SKM-1 (cell line): ENCODE data around the gene GREB1L.
"Not testable (repeated sequence)": the region's sequence is repeated elsewhere in the genome, so short reads cannot be mapped to it uniquely, and the experiment has no call there.

Source experiments
- DNase-seq: peaks from one replicate; lab custom pipeline; 2025; ENCODE audit not compliant: unreplicated experiment; lab: John Stamatoyannopoulos, UW

The GREB1L gene

GRCh38 chr18:21242141-21242779 lies at the start of gene GREB1L:
GREB1L (plus strand) TSS chr18:21242232; CDS start chr18:21383519, 141,287 bp downstream.
- DNase-seq: no peak

- DNase-seq: no peak
These were observed 49.8 kb upstream of the GREB1L start for GRCh38 chr18:21192308-21192624.

- peak; percentile 63 for DNase-seq
These were observed 46.9 kb upstream of the GREB1L start for GRCh38 chr18:21194871-21195771.

- DNase-seq: no peak
These were observed 45.6 kb upstream of the GREB1L start for GRCh38 chr18:21196426-21196825.

DNA sequence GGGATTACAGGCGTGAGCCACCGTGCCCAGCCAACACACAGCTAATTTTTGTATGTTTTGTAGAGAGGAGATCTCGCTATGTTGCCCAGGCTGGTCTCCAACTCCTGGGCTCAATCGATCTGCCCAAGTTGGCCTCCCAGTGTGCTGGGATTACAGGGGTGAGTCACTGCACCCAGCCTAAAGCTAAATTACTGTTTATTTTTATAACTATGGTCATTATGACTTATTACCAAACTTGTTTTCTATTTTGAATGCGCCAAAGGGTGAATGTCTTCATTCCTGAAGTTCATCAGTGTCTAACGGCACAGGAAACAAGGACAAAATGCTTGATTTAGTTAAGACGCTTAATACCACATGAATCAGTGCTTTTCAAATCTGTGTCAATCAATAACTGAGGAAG lies 38.9 kb upstream of the GREB1L start:
- DNase-seq: no peak

GRCh38 chr18:21203542-21204241 lies 38.3 kb upstream of the GREB1L start:
- DNase-seq: no peak

DNA sequence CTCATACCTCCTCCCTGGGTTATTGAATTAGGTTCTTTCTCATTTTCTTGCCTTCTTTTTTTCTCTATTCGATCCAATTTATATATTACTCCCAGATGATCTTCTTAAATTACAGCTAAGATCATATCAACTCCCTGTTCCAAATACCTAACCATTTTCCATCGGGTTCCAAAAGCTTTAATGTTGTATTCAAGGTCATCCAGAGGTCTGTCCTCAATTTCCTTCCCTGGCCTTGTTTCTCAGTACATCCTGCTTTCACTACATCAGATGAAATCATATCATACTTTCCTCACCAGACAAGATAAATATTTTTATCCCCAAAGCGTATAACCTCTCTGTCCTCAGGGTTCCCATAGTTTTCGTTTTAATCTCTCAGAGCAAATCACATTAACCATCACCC lies 36.3 kb upstream of the GREB1L start:
- DNase-seq: no peak

DNA sequence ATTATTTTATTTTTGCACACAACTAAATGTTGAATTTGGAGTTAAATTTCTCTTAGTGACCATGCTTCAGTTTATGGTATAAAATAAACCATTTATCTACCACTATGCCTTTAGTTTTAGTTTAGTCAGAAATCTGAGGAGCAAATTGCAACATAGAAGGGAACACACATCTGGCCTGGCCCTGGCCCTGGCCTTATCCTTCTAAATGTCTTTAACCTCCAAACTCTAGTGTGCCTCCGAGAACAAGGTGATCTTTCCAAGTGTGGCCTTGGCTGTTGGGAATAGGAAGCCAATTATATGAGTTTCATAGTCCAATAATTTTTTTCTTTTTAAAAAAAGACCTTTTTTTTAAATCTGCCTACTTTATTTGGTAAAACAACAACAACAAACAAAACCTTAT lies 31.8 kb upstream of the GREB1L start:
- DNase-seq: no peak

GRCh38 chr18:21210784-21211183 lies 31.2 kb upstream of the GREB1L start:
- no peak for DNase-seq

- DNase-seq: not testable (repeated sequence)
These were observed 27.6 kb upstream of the GREB1L start for GRCh38 chr18:21214409-21214808.

DNA sequence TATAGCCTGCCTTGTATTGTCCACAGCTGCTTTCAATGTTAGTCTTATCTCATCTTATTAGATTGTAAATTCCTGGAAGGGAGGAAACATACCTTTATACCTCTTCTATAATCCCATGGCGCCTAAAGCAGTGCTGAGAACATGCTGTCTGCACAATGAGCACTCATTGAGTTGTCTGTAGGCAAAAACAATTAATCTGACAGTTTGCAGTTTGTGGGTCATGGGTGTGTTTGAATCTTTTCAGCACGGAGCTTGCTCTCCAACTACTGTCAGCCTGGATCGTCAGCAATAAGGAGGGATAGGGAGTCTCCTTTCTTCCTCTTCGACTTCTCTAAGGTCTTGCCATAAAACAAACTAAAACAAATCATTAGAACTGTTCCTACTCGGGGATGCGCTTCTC lies 26.5 kb upstream of the GREB1L start:
- no peak for DNase-seq

DNA sequence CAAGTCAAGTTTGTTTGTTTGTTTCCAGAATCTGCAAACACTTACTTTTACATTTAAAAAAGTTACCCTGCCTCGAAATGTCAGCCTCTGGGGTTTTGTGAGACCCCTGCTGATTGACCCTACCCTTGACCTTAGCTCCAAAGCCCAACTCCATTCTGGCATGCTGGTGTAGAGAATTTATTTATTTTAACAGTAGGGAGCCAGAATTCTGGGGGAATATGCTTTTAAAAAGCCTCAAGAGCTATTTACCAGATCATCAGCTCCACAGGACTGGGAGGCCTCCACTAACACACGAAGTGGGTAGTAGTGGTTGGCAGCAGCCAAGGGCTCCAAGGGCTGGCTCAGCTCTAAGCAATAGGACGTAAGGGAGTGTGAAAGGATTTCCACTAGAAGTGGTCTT lies 23.2 kb upstream of the GREB1L start:
- DNase-seq: no peak

GRCh38 chr18:21230436-21230835 lies 11.6 kb upstream of the GREB1L start:
- no peak for DNase-seq

DNA sequence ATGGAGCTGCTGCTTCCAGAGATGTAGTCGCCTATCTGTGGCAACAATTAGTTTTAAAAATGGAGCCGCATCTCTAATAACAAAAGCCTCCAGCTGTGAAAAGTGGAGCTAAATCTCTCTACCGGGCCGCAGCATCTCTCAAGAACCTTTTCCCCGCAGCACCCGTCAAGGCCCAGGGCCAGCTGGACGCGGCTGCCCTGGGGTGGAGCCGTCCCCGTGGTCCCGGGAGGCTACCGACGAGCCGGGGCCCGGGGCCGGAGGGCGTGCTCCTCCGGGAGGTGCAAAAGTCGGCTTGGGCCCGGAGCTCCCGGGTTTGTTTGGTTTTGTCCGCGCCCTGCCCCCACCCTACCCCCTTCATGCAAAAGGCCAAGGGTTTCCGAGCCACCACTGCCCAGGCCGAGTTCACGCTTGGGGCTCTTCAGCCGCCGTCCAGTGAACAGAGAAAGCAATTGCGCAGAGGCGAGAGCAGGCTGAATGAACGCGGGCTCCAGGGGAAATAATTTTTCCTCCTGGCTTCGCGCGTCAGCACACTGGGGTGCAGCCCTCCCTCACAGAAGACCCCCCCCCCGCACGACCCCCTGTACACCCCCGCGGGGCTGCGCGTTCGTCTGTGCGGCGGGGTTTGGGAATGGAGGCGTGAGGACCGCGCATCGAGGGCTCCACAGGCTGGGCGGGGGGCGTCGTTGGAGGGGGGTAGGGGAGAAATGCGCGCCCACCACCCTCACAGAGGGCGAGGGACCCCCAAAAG lies 557 bp upstream of the GREB1L start:
- DNase-seq: no peak

DNA sequence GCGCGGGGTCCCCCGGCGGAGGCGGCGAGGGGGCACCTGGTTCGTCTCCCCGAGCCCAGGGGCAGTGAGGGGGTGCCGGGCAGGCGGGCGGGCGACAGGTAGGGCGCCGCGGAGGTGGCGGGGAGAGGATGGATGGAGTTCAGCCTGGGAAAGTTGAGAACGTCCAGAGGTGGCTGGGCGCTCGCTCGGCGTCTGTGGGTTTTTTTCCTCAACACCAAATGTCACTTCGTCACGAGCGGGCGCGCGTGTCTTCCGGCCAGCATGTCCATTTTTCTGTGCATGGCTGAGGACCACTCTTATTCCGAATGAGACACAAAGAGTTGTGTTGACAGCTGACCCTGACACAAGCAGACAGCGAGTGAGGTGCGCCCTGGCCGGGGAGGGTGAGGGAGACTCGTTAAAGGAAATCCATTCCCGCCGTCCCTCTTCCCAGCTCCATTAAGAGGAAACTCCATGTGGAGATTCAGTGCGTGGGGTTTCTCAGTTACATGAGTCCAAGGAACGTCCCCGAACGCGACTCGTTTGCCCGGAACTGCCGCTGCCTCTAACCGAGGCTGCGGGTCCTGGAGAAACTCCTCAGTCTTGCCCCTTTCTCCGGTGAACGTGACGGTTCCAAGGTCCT lies 859 bp downstream of the GREB1L start:
- DNase-seq: no peak

- no peak for DNase-seq
These were observed 12.5 kb downstream of the GREB1L start for GRCh38 chr18:21254576-21254975.

GRCh38 chr18:21255211-21255610 lies 13.2 kb downstream of the GREB1L start:
- no peak for DNase-seq

DNA sequence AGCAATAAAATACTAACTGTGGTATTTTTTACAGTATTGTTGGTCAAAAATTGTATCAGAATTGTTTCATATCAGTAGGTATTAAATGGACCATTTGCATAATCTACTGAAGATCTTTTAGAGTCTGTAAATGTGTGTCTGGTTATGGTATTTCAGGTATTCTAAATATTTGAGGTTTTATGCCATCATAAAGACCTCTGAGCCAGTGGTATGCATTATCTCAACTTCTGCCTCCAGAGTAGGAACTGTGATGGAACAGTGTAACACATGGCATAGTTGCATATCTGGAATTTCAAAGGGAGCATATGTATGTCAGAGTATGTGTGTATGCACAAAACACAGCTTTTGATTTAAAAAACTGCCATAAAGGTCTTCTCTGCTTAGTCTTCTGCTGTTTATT lies 15.4 kb downstream of the GREB1L start:
- DNase-seq: no peak

GRCh38 chr18:21260621-21261020 lies 18.6 kb downstream of the GREB1L start:
- no peak for DNase-seq

DNA sequence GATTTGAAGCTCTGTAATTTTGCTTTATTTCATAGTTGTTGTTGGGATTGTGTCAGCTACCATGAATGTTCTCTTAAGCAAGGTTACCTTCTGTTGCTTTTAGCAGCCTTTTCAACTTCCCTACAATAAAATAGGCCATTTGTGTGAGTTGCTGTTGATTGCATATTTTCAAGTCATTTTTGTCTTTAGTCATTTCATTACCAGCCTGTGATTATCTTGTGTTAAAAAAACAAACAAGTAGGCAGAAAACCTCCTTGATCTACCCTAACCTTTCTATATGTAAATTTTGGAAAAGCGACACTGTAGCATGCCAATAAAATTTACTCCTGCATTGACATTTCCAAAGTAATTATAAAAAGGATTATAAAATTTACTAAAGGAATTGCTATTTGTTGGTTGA lies 19.3 kb downstream of the GREB1L start:
- DNase-seq: no peak

DNA sequence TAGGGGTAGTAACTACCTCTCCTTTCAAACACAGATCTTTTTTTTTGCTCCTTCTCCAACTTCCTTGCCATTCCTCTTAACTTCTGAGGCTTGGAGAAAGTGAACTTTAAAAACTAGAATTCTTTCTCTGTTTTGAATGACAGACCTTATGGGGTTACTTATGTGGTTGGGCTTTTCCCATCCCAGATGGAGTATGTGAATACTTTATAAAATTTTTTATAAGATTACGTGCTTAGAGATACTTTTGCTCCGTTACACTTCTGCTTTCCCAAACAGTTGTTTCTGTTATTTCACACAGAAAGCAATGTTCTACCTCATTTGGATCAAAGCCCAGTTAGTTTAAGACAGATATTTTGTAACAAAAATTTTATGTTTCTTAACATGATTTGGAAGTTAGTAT lies 20.2 kb downstream of the GREB1L start:
- no peak for DNase-seq
